Effector CD4-positive, alpha-beta T cell (primary cell): ENCODE measurements around the gene DTNBP1.

ENCODE experiments used
- DNase-seq: peaks from one replicate; pipeline ENCODE4 v3.0.0-alpha.2; 2020
- total RNA-seq: gene quantifications from one replicate; lab custom pipeline; 2026; lab: John Stamatoyannopoulos, UW

DTNBP1 gene
- 10.3 reads per million, percentile 32 among the genes with 10 or more reads in this experiment for total RNA-seq

GRCh38 chr6:15662326-15663129 lies at the start of gene DTNBP1:
TSS of gene DTNBP1 (minus strand) at chr6:15663028. CDS start at chr6:15662869, 159 bp downstream.
- DNase-seq: peak; percentile 68

- DNase-seq: no peak
Measured at GRCh38 chr6:15709651-15710269, 46.9 kb upstream of the DTNBP1 start.

GRCh38 chr6:15708231-15708630 lies 45.4 kb upstream of the DTNBP1 start:
- DNase-seq: no peak

- DNase-seq: no peak
Measured at GRCh38 chr6:15705981-15706380, 43.2 kb upstream of the DTNBP1 start.

GRCh38 chr6:15698471-15698870 lies 35.6 kb upstream of the DTNBP1 start:
- no peak for DNase-seq

- DNase-seq: no peak
Measured at GRCh38 chr6:15697895-15698294, 35.1 kb upstream of the DTNBP1 start.

GRCh38 chr6:15691250-15691869 lies 28.5 kb upstream of the DTNBP1 start:
- DNase-seq: peak; percentile 65

- no peak for DNase-seq
Measured at GRCh38 chr6:15690510-15690909, 27.7 kb upstream of the DTNBP1 start.

GRCh38 chr6:15689586-15690482 lies 27.0 kb upstream of the DTNBP1 start:
- no peak for DNase-seq

- no peak for DNase-seq
Measured at GRCh38 chr6:15685619-15686018, 22.8 kb upstream of the DTNBP1 start.

GRCh38 chr6:15682965-15683822 lies 20.4 kb upstream of the DTNBP1 start:
- DNase-seq: no peak

GRCh38 chr6:15681946-15682345 lies 19.1 kb upstream of the DTNBP1 start:
- DNase-seq: no peak

GRCh38 chr6:15678514-15678913 lies 15.7 kb upstream of the DTNBP1 start:
- DNase-seq: no peak

GRCh38 chr6:15677822-15678221 lies 15.0 kb upstream of the DTNBP1 start:
- DNase-seq: no peak

- DNase-seq: no peak
Measured at GRCh38 chr6:15675536-15676220, 12.8 kb upstream of the DTNBP1 start.

GRCh38 chr6:15674690-15675386 lies 12.0 kb upstream of the DTNBP1 start:
- DNase-seq: no peak

GRCh38 chr6:15673666-15674065 lies 10.8 kb upstream of the DTNBP1 start:
- no peak for DNase-seq

GRCh38 chr6:15672818-15673217 lies 10.0 kb upstream of the DTNBP1 start:
- no peak for DNase-seq

- no peak for DNase-seq
Measured at GRCh38 chr6:15672291-15672690, 9.5 kb upstream of the DTNBP1 start.

- no peak for DNase-seq
Measured at GRCh38 chr6:15668918-15669317, 6.1 kb upstream of the DTNBP1 start.
